Fibroblast of the aortic adventitia (primary cell): ENCODE measurements around the gene RAP1GAP2. TPM values are rescaled to one million over a fixed set of nuclear protein-coding genes. Genes with fewer than 3 reads are reported as not detected.
"Not testable (repeated sequence)": the region's sequence is repeated elsewhere in the genome, so short reads cannot be mapped to it uniquely, and the experiment has no call there.

Experiments
- DNase-seq: peaks from one replicate; pipeline ENCODE4 v3.0.0-alpha.2; 2010; ENCODE audit warnings: low read depth
- H3K4me3 ChIP-seq: 2 replicates; pipeline ENCODE4 v1.5.1; 2011; ENCODE audit warnings: low read depth, mild to moderate bottlenecking, control low read depth, low read length, moderate library complexity
- CTCF ChIP-seq: IDR thresholded peaks from 2 replicates; pipeline ENCODE4 v1.5.1; 2011; ENCODE audit warnings: mild to moderate bottlenecking, low read length, control low read depth, inconsistent platforms; ENCODE audit not compliant: insufficient read depth
- total RNA-seq: library from RNA; depleted of rRNA; stranded (reverse); fragments of >200 nt; gene quantifications from 2 replicates; pipeline ENCODE4 v1.2.3, GENCODE V29; 2012; ENCODE audit warnings: low replicate concordance

The RAP1GAP2 gene
- total RNA-seq, 1 donor = 5.0 TPM

- DNase-seq = no peak
- no peak for TF ChIP-seq CTCF
- no peak overlapping the region for H3K4me3 ChIP-seq
Observed at GRCh38 chr17:2878751-2879254, 82.6 kb downstream of the RAP1GAP2 start.

DNA sequence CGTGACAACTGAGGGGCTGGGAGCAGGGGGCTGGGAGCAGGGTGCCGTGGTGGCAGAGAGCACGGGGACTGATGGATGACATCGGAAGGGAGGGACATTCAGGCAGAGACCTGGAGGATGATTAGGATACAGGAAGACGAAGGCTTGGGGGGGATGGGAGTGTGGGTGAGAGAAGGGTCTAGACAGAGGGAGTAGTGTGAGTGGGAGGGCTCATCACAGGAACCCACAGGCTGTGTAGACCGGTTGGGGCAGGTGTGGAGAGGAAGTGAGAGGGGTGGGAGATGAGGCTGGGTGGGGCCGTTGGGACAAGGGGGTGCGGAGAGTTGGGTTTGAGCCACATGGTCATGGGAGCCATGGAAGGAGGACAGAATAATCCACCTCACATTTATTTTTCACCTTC, 83.8 kb downstream of the RAP1GAP2 start:
- DNase-seq = no peak
- H3K4me3 ChIP-seq = no peak overlapping the region
- TF ChIP-seq CTCF = no peak

- no peak for TF ChIP-seq CTCF
- DNase-seq = no peak
- H3K4me3 ChIP-seq = no peak overlapping the region
Observed at GRCh38 chr17:2881295-2881694, 85.1 kb downstream of the RAP1GAP2 start.

GRCh38 chr17:2883544-2884213, 87.4 kb downstream of the RAP1GAP2 start:
- TF ChIP-seq CTCF = no peak
- H3K4me3 ChIP-seq = no peak overlapping the region
- no peak for DNase-seq

GRCh38 chr17:2885733-2886132, 89.5 kb downstream of the RAP1GAP2 start:
- DNase-seq = no peak
- no peak for TF ChIP-seq CTCF
- H3K4me3 ChIP-seq = no peak overlapping the region

- DNase-seq = no peak
- no peak overlapping the region for H3K4me3 ChIP-seq
- TF ChIP-seq CTCF = no peak
Observed at GRCh38 chr17:2888326-2888725, 92.1 kb downstream of the RAP1GAP2 start.

DNA sequence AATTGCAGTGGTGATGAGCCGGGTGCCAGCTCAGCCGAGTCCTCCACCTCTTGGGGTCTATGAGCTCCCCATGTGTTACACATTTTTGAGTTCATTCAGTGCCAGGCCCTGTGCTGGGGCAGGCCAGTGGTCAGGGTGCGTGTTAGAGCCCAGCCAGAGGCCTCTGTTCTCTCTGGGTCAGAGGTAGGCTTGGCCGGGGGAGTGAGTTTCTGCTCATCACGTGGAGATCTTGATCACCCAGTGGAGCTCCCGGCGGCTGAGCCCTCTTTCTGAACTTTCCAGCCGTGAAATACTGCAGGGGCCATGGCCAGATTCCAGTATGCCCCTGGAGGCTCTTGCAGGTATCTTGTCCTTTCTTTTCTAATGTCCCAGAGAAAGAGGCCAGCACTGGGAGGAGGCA, 93.0 kb downstream of the RAP1GAP2 start:
- no peak for DNase-seq
- no peak for TF ChIP-seq CTCF
- no peak overlapping the region for H3K4me3 ChIP-seq

- not testable (repeated sequence) for DNase-seq, H3K4me3 ChIP-seq
Observed at GRCh38 chr17:2890778-2891177, 94.5 kb downstream of the RAP1GAP2 start.
